GM12891 (cell line): ENCODE results near the gene NCEH1. TPM values are rescaled to one million over a fixed set of nuclear protein-coding genes. Genes with fewer than 3 reads are reported as not detected.
"Not testable (repeated sequence)": the region's sequence is repeated elsewhere in the genome, so short reads cannot be mapped to it uniquely, and the experiment has no call there.

Source experiments
- DNase-seq: peaks from one replicate; pipeline ENCODE4 v3.0.0; 2011; ENCODE audit warnings: low spot score; ENCODE audit not compliant: insufficient read length
- FAIRE-seq: peaks from 2 replicates; lab custom pipeline; 2011; peaks lifted over from hg19 to GRCh38; lab: Jason Lieb, UNC
- PAX5 ChIP-seq: IDR thresholded peaks from 2 replicates; pipeline ENCODE4 v1.6.1; 2011; ENCODE audit warnings: low read length, moderate library complexity, mild to moderate bottlenecking; ENCODE audit not compliant: insufficient read depth, severe bottlenecking
- POLR2A ChIP-seq: IDR thresholded peaks from 2 replicates; pipeline ENCODE4 v1.6.1; 2011; ENCODE audit warnings: low read depth, low read length, control low read depth
- POLR2AphosphoS5 ChIP-seq: IDR thresholded peaks from 2 replicates; pipeline ENCODE4 v1.6.1; 2011; ENCODE audit warnings: low read depth, low read length, control low read depth
- POU2F2 ChIP-seq: IDR thresholded peaks from 2 replicates; pipeline ENCODE4 v1.6.1; 2011; ENCODE audit warnings: low read depth, mild to moderate bottlenecking, control low read depth, low read length, moderate library complexity
- SPI1 ChIP-seq: IDR thresholded peaks from 2 replicates; pipeline ENCODE4 v1.6.1; 2011; ENCODE audit warnings: low read depth, low read length, control low read depth
- TAF1 ChIP-seq: IDR thresholded peaks from 2 replicates; pipeline ENCODE4 v1.6.1; 2011; ENCODE audit warnings: low read depth, low read length, control low read depth
- polyA plus RNA-seq: library from polyadenylated mRNA; unstranded; fragments of >200 nt; gene quantifications from one replicate; pipeline ENCODE4 v1.2.1, GENCODE V29; 2012; ENCODE audit warnings: low read depth, missing spikeins, inconsistent platforms; ENCODE audit not compliant: missing spikeins

The NCEH1 gene
- polyA plus RNA-seq = 1.8 TPM

GRCh38 chr3:172710664-172711453 lies at the start of gene NCEH1:
TSS of gene NCEH1 (minus strand) at chr3:172711067. CDS start at chr3:172710984, 83 bp downstream.
- peak; percentile 65 for DNase-seq
- FAIRE-seq = peak; percentile 99
- peak; percentile 79 for TF ChIP-seq SPI1
- TF ChIP-seq POLR2A = peak; percentile 62; the same call in 1 of the 2 replicates
- TF ChIP-seq POLR2AphosphoS5 = 0 out of 2 replicates have a peak, but pooled peaks have one; percentile 46
- TF ChIP-seq POU2F2 = peak; percentile 19; the same call in 1 of the 2 replicates
- TF ChIP-seq PAX5 = no peak
- peak; percentile 45; the same call in 1 of the 2 replicates for TF ChIP-seq TAF1

GRCh38 chr3:172760416-172760815 lies 49.5 kb upstream of the NCEH1 start:
- not testable (repeated sequence) for FAIRE-seq, DNase-seq

GRCh38 chr3:172753125-172753524 lies 42.3 kb upstream of the NCEH1 start:
- no peak for TF ChIP-seq POU2F2
- no peak for TF ChIP-seq PAX5
- no peak for TF ChIP-seq POLR2A
- TF ChIP-seq POLR2AphosphoS5 = no peak
- TF ChIP-seq SPI1 = no peak
- TF ChIP-seq TAF1 = no peak
- no peak for FAIRE-seq
- DNase-seq = no peak

GRCh38 chr3:172752651-172753050 lies 41.8 kb upstream of the NCEH1 start:
- TF ChIP-seq PAX5 (no peak), POLR2A (no peak), SPI1 (no peak), POLR2AphosphoS5 (no peak), POU2F2 (no peak), TAF1 (no peak)
- DNase-seq (no peak), FAIRE-seq (no peak)

GRCh38 chr3:172751175-172751704 lies 40.4 kb upstream of the NCEH1 start:
- FAIRE-seq = peak; percentile 66
- TF ChIP-seq POLR2A (no peak), TAF1 (no peak), POU2F2 (no peak), POLR2AphosphoS5 (no peak)
- DNase-seq = no peak

GRCh38 chr3:172750368-172751174 lies 39.7 kb upstream of the NCEH1 start, which contains the start of gene ECT2:
TSS of gene ECT2 (plus strand) at chr3:172750726. CDS start at chr3:172754531, 3,805 bp downstream.
- FAIRE-seq (peak; percentile 97), DNase-seq (peak; percentile 79)
- TF ChIP-seq TAF1 (peak; percentile 71; the same call in 1 of the 2 replicates), SPI1 (0 out of 2 replicates have a peak, but pooled peaks have one; percentile 3), PAX5 (no peak), POLR2AphosphoS5 (peak; percentile 67; the same call in 1 of the 2 replicates), POLR2A (peak; percentile 69), POU2F2 (peak; percentile 63; the same call in 1 of the 2 replicates)

GRCh38 chr3:172750069-172750367 lies 39.2 kb upstream of the NCEH1 start:
- FAIRE-seq = no peak
- no peak for DNase-seq

GRCh38 chr3:172749230-172749965 lies 38.5 kb upstream of the NCEH1 start:
- no peak for DNase-seq
- FAIRE-seq = no peak
- TF ChIP-seq PAX5 (no peak), POU2F2 (no peak), SPI1 (no peak), POLR2AphosphoS5 (no peak), POLR2A (no peak), TAF1 (no peak)

More at GRCh38 chr3:172750069-172750367, 39.2 kb upstream of the NCEH1 start:
- TF ChIP-seq SPI1 (no peak), POLR2AphosphoS5 (no peak), POU2F2 (no peak), TAF1 (no peak), PAX5 (no peak), POLR2A (no peak)

- TF ChIP-seq TAF1 = no peak
- TF ChIP-seq POLR2A = no peak
- no peak for TF ChIP-seq POU2F2
- TF ChIP-seq SPI1 = no peak
- TF ChIP-seq PAX5 = no peak
- no peak for TF ChIP-seq POLR2AphosphoS5
- DNase-seq (no peak), FAIRE-seq (no peak)
Observed at GRCh38 chr3:172746475-172746874, 35.6 kb upstream of the NCEH1 start.
